Progenitor cell of endocrine pancreas (in vitro differentiated cells): ENCODE data around the gene PRADC1. TPM values are rescaled to one million over a fixed set of nuclear protein-coding genes. Genes with fewer than 3 reads are reported as not detected.

Source experiments
- DNase-seq: peaks from one replicate; pipeline ENCODE4 v3.0.0; 2021; ENCODE audit warnings: low spot score; ENCODE audit not compliant: unreplicated experiment
- H3K27ac Mint-ChIP-seq: 2 replicates; pipeline ENCODE4 v1.8.0; 2021; ENCODE audit warnings: mild to moderate bottlenecking, moderate library complexity, mixed read lengths
- H3K27me3 Mint-ChIP-seq: 2 replicates; pipeline ENCODE4 v1.8.0; 2021; ENCODE audit warnings: mixed read lengths
- H3K36me3 Mint-ChIP-seq: 2 replicates; pipeline ENCODE4 v1.8.0; 2022; ENCODE audit warnings: mixed read lengths; ENCODE audit not compliant: insufficient read depth
- H3K4me1 Mint-ChIP-seq: 2 replicates; pipeline ENCODE4 v1.8.0; 2021; ENCODE audit warnings: low read depth, mixed read lengths
- H3K4me3 Mint-ChIP-seq: 2 replicates; pipeline ENCODE4 v1.8.0; 2021; ENCODE audit warnings: low read depth, mild to moderate bottlenecking, moderate library complexity, mixed read lengths
- H3K9me3 Mint-ChIP-seq: 2 replicates; pipeline ENCODE4 v1.8.0; 2021; ENCODE audit warnings: low read depth, mixed read lengths
- CTCF ChIP-seq: fragments of 200-600 bp; sonication (generic); IDR thresholded peaks from one replicate; pipeline ENCODE4 v1.5.0; 2021; ENCODE audit warnings: antibody characterized with exemption, mild to moderate bottlenecking; ENCODE audit not compliant: unreplicated experiment
- total RNA-seq: library from RNA; stranded (reverse); gene quantifications from 2 replicates; pipeline ENCODE4 v1.2.1, GENCODE V29; 2021

PRADC1 gene
- total RNA-seq, 1 donor from 2014 or later, result 9.8 TPM

GRCh38 chr2:73260338-73260984 lies 27.4 kb upstream of the PRADC1 start:
- Mint-ChIP-seq H3K27me3 (no peaks in the 10 kb centered on the region), H3K9me3 (no peaks in the 10 kb centered on the region), H3K4me3 (no peak overlapping the region), H3K36me3 (no peaks in the 10 kb centered on the region), H3K27ac (no peak overlapping the region), H3K4me1 (no peaks in the 10 kb centered on the region)
- peak; percentile 44 for DNase-seq
- peak; percentile 63 for TF ChIP-seq CTCF

- Mint-ChIP-seq H3K36me3 (no peaks in the 10 kb centered on the region), H3K9me3 (no peaks in the 10 kb centered on the region), H3K4me1 (no peaks in the 10 kb centered on the region), H3K4me3 (no peak overlapping the region), H3K27me3 (no peaks in the 10 kb centered on the region), H3K27ac (no peak overlapping the region)
- no peak for DNase-seq
- TF ChIP-seq CTCF, result no peak
Measured at GRCh38 chr2:73259704-73260337, 26.8 kb upstream of the PRADC1 start.

GRCh38 chr2:73259276-73259675 lies 26.2 kb upstream of the PRADC1 start:
- Mint-ChIP-seq H3K27ac (no peak overlapping the region), H3K4me3 (no peak overlapping the region), H3K36me3 (no peaks in the 10 kb centered on the region), H3K4me1 (no peaks in the 10 kb centered on the region), H3K27me3 (no peaks in the 10 kb centered on the region), H3K9me3 (no peaks in the 10 kb centered on the region)
- no peak for DNase-seq
- no peak for TF ChIP-seq CTCF

GRCh38 chr2:73258913-73259215 lies 25.8 kb upstream of the PRADC1 start:
- Mint-ChIP-seq H3K27ac (no peak overlapping the region), H3K27me3 (no peaks in the 10 kb centered on the region)
- no peak for DNase-seq

More at GRCh38 chr2:73258913-73259215, 25.8 kb upstream of the PRADC1 start:
- no peaks in the 10 kb centered on the region for H3K9me3 Mint-ChIP-seq
- H3K36me3 Mint-ChIP-seq, result no peaks in the 10 kb centered on the region
- TF ChIP-seq CTCF, result no peak
- H3K4me3 Mint-ChIP-seq, result no peak overlapping the region
- H3K4me1 Mint-ChIP-seq, result no peaks in the 10 kb centered on the region
